Right ventricle myocardium inferior (tissue), 1 donor: ENCODE data around the gene TMPRSS11A. TPM values are rescaled to one million over a fixed set of nuclear protein-coding genes. Genes with fewer than 3 reads are reported as not detected.

Experiments
- ATAC-seq: fragments of 200-7000 bp; cut with Tn5 transposase; one replicate; pipeline ENCODE4 v1.9.1; 2020; ENCODE audit warnings: mild to moderate bottlenecking, moderate library complexity
- DNase-seq: peaks from one replicate; pipeline ENCODE4 v3.0.0; 2021; ENCODE audit errors: missing footprints
- intact Hi-C: fragments of 100-400 bp; cut with DNase I; formaldehyde crosslinking; loops from one replicate; pipeline ENCODE4 v1.11.0; 2022
- total RNA-seq: library from RNA; stranded (reverse); fragmentation: NEBNext Ultra II Directional; extraction: Animal tissue kit (Norgen Biotek cat#: 25700); gene quantifications from one replicate; pipeline ENCODE4 v1.2.1, GENCODE V29; 2021
- donor health status: DM: no; HTN: yes; CAD: no; lungs with severe emphysema.

The TMPRSS11A gene
- total RNA-seq, 1 donor from 2014 or later: not detected

DNA sequence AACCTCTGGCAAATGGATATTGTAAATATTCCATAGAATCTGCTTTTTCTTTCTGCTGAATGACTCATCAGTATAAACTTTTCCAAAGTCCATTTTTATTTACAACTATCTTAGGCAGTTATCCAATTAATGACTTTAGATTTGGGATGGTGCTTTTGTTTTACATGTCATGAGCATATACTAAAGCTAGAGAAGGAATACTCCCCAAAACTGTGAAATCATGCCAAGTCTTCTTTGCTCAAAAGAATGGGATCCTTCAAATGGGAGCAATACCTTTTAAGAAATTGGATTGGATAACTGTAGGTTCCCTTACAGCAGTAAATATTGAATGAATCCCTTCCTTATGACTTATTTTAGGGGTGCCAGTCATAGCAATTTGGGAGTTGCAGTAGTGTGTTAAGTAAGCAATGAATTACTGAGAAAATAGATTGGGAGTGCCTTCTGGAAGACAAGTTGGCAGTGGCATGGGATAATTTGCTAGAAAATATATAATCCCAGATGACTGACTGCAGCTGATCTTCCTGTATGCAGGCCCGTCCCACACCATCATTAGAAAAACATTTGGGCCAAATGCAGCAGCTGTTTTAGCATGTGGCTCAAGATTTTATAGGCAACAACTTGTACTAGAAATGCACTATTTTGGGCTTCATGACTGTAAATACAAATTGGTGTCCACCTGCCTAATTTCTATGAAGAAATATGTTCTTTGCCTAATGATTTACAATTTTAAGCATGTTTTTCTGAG lies 82.3 kb downstream of the TMPRSS11A start:
- ATAC-seq (no peak), DNase-seq (no peak)
- intact Hi-C loops: no loop called here

DNA sequence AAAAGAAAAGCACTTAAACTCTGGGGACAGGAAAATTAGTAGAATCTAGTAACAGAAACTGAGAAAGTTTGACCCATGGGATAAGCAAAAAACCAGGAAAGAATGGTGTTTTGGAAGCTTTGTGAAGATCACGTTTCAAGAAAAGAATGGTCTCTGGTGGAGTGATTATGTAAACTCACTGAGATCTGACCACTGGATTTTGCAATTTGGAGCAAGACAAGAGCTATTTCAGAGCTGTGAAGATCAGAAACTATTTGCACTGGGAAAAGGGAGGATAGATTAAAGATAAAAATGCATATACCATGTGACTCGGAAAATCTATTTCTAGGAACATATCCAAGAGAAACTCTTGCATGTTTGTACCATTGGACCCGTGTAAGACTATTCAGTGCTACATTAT lies 83.8 kb downstream of the TMPRSS11A start:
- ATAC-seq (no peak), DNase-seq (no peak)
- intact Hi-C loops: no loop called here

DNA sequence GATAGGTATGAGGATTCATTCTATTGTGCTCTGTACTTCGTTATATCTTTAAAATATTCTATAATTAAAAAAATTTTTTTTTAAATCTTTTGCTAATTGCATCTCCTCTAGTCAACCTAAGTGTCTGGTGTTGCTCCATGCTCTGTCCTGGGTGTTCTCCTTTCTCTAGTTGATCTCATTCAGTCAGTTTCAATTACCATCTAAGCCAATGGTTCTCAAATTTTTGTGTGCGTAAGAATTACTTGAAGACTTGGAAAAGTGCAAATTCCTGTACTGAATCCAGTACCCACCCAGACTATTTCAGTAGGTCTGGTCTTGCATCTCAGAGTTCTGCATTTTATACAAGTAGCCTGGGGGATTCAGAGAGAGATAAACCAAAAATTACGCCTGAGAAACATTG lies 86.2 kb downstream of the TMPRSS11A start:
- intact Hi-C loops: no loop called here
- no peak for ATAC-seq
- no peak for DNase-seq

DNA sequence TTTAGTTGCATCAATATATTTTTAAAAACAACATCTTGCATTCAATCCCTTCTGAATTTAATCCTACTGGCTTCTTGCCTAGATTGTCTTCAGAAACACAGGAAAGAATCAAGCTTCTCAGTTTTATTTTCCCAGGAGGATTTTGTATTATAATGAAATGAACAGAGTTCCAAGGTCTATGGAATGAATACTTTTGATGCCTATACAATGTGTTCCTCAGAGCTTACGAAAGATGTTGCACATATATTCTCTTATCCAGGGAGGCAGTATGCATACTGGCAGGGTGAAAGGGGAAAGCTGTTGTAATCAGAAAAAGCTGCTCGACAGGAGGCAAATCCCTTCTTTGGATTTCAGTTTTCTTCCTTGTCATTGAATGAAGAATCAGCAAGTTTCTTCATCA lies 88.3 kb downstream of the TMPRSS11A start:
- intact Hi-C loops: no loop called here
- no peak for DNase-seq
- no peak for ATAC-seq

DNA sequence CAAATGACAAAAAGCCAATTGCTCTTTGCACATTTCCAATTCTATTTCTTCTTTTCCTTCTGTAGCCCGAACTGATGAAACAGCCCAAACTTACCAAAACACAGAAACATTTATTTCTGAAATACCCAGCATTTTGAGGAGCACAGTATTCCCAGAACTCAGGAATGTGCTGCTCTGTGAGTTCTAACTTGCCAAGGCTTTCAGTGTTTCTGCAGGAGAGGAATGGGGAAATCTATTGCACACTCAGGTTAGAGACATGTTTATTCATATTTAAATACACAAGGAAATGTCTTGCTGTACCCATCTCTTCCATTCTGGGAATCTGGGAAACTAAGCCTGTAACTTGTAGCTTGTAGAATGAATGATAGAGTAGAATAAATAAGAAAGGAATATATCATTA lies 90.2 kb downstream of the TMPRSS11A start:
- intact Hi-C loops: no loop called here
- ATAC-seq (no peak), DNase-seq (no peak)

DNA sequence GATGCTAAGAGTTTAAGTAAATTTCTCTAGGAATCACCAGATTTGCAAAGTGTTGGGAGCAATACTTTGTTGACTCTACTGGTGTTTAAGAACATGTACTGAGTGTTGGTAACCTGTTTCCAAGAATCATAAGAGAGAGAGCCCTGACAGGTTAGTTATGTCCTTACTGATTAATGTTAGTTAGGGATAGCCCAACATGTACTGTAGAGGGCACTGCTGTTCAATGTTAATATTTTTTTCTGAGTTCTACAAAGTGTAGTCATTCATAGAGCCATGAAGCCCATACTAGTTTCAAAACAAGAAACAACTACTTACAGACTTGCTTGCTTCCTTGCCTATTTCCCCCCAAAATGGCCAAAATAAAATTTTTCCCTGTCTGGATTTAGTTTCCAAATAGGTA lies 91.4 kb downstream of the TMPRSS11A start:
- ATAC-seq (no peak), DNase-seq (no peak)
- intact Hi-C loops: no loop called here

DNA sequence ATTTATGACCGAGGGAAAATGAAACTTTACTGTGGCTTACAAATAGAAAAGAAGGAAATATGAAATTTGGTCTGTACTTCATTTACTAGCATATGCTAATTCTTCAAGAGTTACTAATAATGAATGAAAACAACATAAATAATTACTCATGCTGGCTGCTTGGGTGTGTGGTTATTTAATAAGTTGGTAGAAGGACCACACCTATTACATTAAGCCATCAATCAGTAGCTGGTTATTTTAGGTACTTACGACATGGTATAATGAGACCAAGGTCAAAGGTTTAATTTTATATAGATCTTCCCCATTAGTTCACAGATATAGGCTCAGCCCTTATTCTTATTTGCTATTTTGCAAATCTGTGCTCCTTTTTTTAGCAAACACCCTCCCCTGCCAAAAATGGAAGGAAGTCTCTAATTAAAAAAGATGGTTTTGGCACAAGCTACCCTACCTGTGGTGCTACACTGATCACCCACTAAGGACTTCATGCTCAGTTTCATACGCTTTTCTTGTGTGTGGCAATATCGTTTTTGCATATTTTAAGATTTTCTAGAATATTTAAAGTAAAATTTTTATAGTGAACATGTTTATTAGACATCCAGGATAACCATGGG lies 93.6 kb downstream of the TMPRSS11A start:
- ATAC-seq (no peak), DNase-seq (no peak)
- intact Hi-C loops: no loop called here

DNA sequence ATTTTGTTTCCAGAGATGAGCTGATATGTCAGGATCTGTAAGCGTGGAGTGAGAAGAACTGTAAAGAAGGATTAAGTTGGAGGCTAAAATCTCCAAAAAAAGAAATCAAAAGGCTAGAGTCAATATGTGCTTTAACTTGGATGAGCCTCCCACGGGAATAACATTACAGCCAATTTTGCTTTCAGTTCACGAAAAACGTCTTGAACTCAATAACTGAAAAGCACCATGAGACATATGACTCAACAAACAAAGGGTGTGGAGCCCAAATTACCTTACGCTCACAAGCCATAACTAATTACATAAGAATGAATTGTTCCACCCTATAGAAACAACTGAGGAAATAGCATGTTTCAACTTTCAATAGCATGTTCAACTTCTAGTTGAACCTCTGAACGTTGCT lies 101.8 kb downstream of the TMPRSS11A start:
- intact Hi-C loops: no loop called here
- DNase-seq: no peak
- ATAC-seq: no peak

Other genes starting within 250 kb of the TMPRSS11A start
- not detected for gene GNRHR, start 209.1 kb downstream of the TMPRSS11A start, total RNA-seq
- gene TMPRSS11D, start 79.5 kb downstream of the TMPRSS11A start, total RNA-seq: not detected
- gene TMPRSS11F, start 166.4 kb upstream of the TMPRSS11A start, total RNA-seq: not detected